H9 (cell line): ENCODE data around the gene ZNF335. TPM values are rescaled to one million over a fixed set of nuclear protein-coding genes. Genes with fewer than 3 reads are reported as not detected.
"Not testable (repeated sequence)": the region's sequence is repeated elsewhere in the genome, so short reads cannot be mapped to it uniquely, and the experiment has no call there.

Experiments used
- DNase-seq: peaks from one replicate; pipeline ENCODE4 v3.0.0-alpha.2; 2017
- H2AFZ ChIP-seq: one replicate; pipeline ENCODE4 v1.6.1; 2013; ENCODE audit warnings: mild to moderate bottlenecking, low read length, control low read depth, moderate library complexity
- H2AK5ac ChIP-seq: 2 replicates; pipeline ENCODE4 v1.6.1; 2013; ENCODE audit warnings: low read length, control low read depth, mixed read lengths; ENCODE audit not compliant: insufficient read length
- H2BK120ac ChIP-seq: one replicate; pipeline ENCODE4 v1.6.1; 2013; ENCODE audit warnings: low read depth, mild to moderate bottlenecking, low read length, control low read depth, inconsistent platforms; ENCODE audit not compliant: poor library complexity, severe bottlenecking
- H2BK12ac ChIP-seq: 2 replicates; pipeline ENCODE4 v1.6.1; 2013; ENCODE audit warnings: low read length, control low read depth, mixed read lengths, low read depth; ENCODE audit not compliant: insufficient read length
- H2BK15ac ChIP-seq: 2 replicates; pipeline ENCODE4 v1.6.1; 2013; ENCODE audit warnings: low read depth, low read length, control low read depth
- H2BK20ac ChIP-seq: one replicate; pipeline ENCODE4 v1.6.1; 2013; ENCODE audit warnings: low read depth, mild to moderate bottlenecking, low read length, control low read depth, inconsistent platforms; ENCODE audit not compliant: poor library complexity, severe bottlenecking
- H2BK5ac ChIP-seq: 2 replicates; pipeline ENCODE4 v1.6.1; 2013; ENCODE audit warnings: low read length, control low read depth, mixed read lengths; ENCODE audit not compliant: insufficient read length
- H3K14ac ChIP-seq: 2 replicates; pipeline ENCODE4 v1.6.1; 2013; ENCODE audit warnings: low read length, control low read depth; ENCODE audit not compliant: insufficient read depth
- H3K18ac ChIP-seq: 2 replicates; pipeline ENCODE4 v1.6.1; 2013; ENCODE audit warnings: low read depth, mild to moderate bottlenecking, mixed read lengths, low read length, control low read depth; ENCODE audit not compliant: insufficient read length
- H3K23ac ChIP-seq: 2 replicates; pipeline ENCODE4 v1.6.1; 2013; ENCODE audit warnings: low read length, control low read depth, mixed read lengths, low read depth; ENCODE audit not compliant: insufficient read length
- H3K23me2 ChIP-seq: 2 replicates; pipeline ENCODE4 v1.6.1; 2013; ENCODE audit warnings: low read depth, mild to moderate bottlenecking, mixed read lengths, low read length, control low read depth; ENCODE audit not compliant: insufficient read length, poor library complexity, severe bottlenecking
- H3K27ac ChIP-seq: 2 replicates; pipeline ENCODE4 v1.5.1; 2013; ENCODE audit warnings: low read length, control low read depth, mixed read lengths, low read depth; ENCODE audit not compliant: insufficient read length
- H3K27me3 ChIP-seq: 2 replicates; pipeline ENCODE4 v1.6.1; 2013; ENCODE audit warnings: low read length, control low read depth, inconsistent platforms; ENCODE audit not compliant: insufficient read depth
- H3K4ac ChIP-seq: 2 replicates; pipeline ENCODE4 v1.6.1; 2013; ENCODE audit warnings: low read depth, mild to moderate bottlenecking, control low read depth, inconsistent platforms, low read length, moderate library complexity
- H3K4me1 ChIP-seq: 2 replicates; pipeline ENCODE4 v1.6.1; 2013; ENCODE audit warnings: low read length, control low read depth, inconsistent platforms; ENCODE audit not compliant: insufficient read depth
- H3K4me2 ChIP-seq: 2 replicates; pipeline ENCODE4 v1.6.1; 2013; ENCODE audit warnings: low read length, control low read depth, mixed read lengths; ENCODE audit not compliant: insufficient read length, insufficient read depth
- H3K56ac ChIP-seq: 2 replicates; pipeline ENCODE4 v1.6.1; 2013; ENCODE audit warnings: low read depth, mild to moderate bottlenecking, mixed read lengths, low read length, control low read depth; ENCODE audit not compliant: insufficient read length
- H3K79me1 ChIP-seq: 2 replicates; pipeline ENCODE4 v1.6.1; 2013; ENCODE audit warnings: low read depth, mild to moderate bottlenecking, moderate library complexity, low read length, control low read depth, inconsistent platforms; ENCODE audit not compliant: insufficient read depth, poor library complexity, severe bottlenecking
- H3K79me2 ChIP-seq: 2 replicates; pipeline ENCODE4 v1.6.1; 2013; ENCODE audit warnings: low read length, control low read depth, inconsistent platforms; ENCODE audit not compliant: insufficient read depth
- H3K9ac ChIP-seq: 2 replicates; pipeline ENCODE4 v1.6.1; 2013; ENCODE audit warnings: low read length, control low read depth, mixed read lengths; ENCODE audit not compliant: insufficient read length; ENCODE audit errors: extremely low read depth
- H3K9me3 ChIP-seq: one replicate; pipeline ENCODE4 v1.6.1; 2013; ENCODE audit warnings: low read depth, low read length, inconsistent platforms; ENCODE audit not compliant: control insufficient read depth
- H3T11ph ChIP-seq: one replicate; pipeline ENCODE4 v1.6.1; 2013; ENCODE audit warnings: mild to moderate bottlenecking, low read length, control low read depth, inconsistent platforms
- H4K20me1 ChIP-seq: one replicate; pipeline ENCODE4 v1.6.1; 2013; ENCODE audit not compliant: control insufficient read depth, insufficient read length, insufficient read depth
- H4K5ac ChIP-seq: 2 replicates; pipeline ENCODE4 v1.6.1; 2013; ENCODE audit warnings: low read depth, mild to moderate bottlenecking, mixed read lengths, low read length, control low read depth; ENCODE audit not compliant: insufficient read length
- H4K8ac ChIP-seq: replicated peaks from 2 replicates; pipeline ENCODE4 v1.6.1; 2013; ENCODE audit warnings: low read length, control low read depth, mixed read lengths, low read depth; ENCODE audit not compliant: insufficient read length
- H4K91ac ChIP-seq: 2 replicates; pipeline ENCODE4 v1.6.1; 2013; ENCODE audit warnings: low read depth, mild to moderate bottlenecking, moderate library complexity, mixed read lengths, low read length, control low read depth; ENCODE audit not compliant: insufficient read length
- H3K27ac Mint-ChIP-seq, 3 experiments: 2 replicates in 2 of 3; 3 replicates in 1 of 3; pipeline ENCODE4 v1.8.0; 2020 to 2021; ENCODE audit warnings: mixed read lengths in 3 of 3, mild to moderate bottlenecking in 1 of 3, moderate library complexity in 1 of 3
- H3K27me3 Mint-ChIP-seq: 2 replicates; pipeline ENCODE4 v1.8.0; 2021; ENCODE audit warnings: low read depth, mild to moderate bottlenecking, moderate library complexity, mixed read lengths
- H3K36me3 Mint-ChIP-seq, 3 experiments: 2 replicates in 2 of 3; 3 replicates in 1 of 3; pipeline ENCODE4 v1.8.0; 2020 to 2021; ENCODE audit warnings: low read depth in 3 of 3, mixed read lengths in 3 of 3; ENCODE audit not compliant: insufficient read depth in 1 of 3
- H3K4me1 Mint-ChIP-seq, 2 experiments: 2 replicates each; pipeline ENCODE4 v1.8.0; 2020; ENCODE audit warnings: mixed read lengths in 2 of 2
- H3K4me3 Mint-ChIP-seq, 2 experiments: 2 replicates in 1 of 2; 3 replicates in 1 of 2; pipeline ENCODE4 v1.8.0; 2020 to 2021; ENCODE audit warnings: mild to moderate bottlenecking in 2 of 2, mixed read lengths in 2 of 2, moderate library complexity in 1 of 2
- H3K9me3 Mint-ChIP-seq, 2 experiments: 2 replicates in 1 of 2; 3 replicates in 1 of 2; pipeline ENCODE4 v1.8.0; 2020; ENCODE audit warnings: mild to moderate bottlenecking in 2 of 2, mixed read lengths in 2 of 2, moderate library complexity in 1 of 2
- WGBS: extraction: QIAGEN DNeasy Blood & Tissue Kit; methylation state at CpG from one replicate; pipeline ENCODE4 v1.1.7; 2013; ENCODE audit warnings: missing lambda C conversion rate, low lambda C conversion rate, mixed read lengths; ENCODE audit not compliant: insufficient read length; ENCODE audit errors: extremely low coverage; 5-methylcytosine and 5-hydroxymethylcytosine counted together
- total RNA-seq: library from RNA; stranded (reverse); gene quantifications from 2 replicates; pipeline ENCODE4 v1.2.1, GENCODE V29; 2021
- TF ChIP-seq, protein P1 (sequence below): fragments of 200-600 bp; sonication (generic); conservative IDR thresholded peaks from 3 replicates; pipeline ENCODE4 v1.8.0; 2021; ENCODE audit warnings: antibody characterized with exemption, mild to moderate bottlenecking

Gene ZNF335
- total RNA-seq, 1 experiment from 2014 or later, result 21.1 TPM

DNA sequence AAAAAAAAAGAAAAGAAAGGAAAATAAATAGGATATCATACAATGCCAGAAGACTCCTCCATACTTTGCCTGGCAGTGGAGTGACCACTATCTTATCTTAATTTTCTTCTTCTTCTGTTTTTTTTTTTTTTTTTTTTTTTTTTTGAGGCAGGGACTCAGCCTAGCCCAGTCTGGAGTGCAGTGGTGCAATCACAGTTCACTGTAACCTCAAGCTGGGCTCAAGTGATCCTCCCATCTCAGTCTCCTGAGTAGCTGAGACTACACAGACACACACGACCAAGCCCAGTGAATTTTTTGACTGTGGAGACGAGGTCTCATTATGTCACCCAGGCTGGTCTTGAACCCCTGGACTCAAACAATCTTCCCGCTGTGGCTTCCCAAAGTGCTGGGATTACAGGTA lies 19.6 kb upstream of the ZNF335 start:
- H3K4me1 Mint-ChIP-seq, result peaks cover 18 to 19% of the 10 kb centered on the region in 2 experiments
- Histone ChIP-seq H3K79me2 (no peaks in the 10 kb centered on the region), H2BK15ac (no peak overlapping the region), H2BK5ac (no peak overlapping the region), H3K27ac (no peak overlapping the region), H2AFZ (no peak overlapping the region), H3K4me2 (no peak overlapping the region), H4K91ac (no peak overlapping the region), H3K23me2 (no peaks in the 10 kb centered on the region), H4K20me1 (no peaks in the 10 kb centered on the region), H2AK5ac (no peak overlapping the region), H4K5ac (no peak overlapping the region), H4K8ac (no peak overlapping the region), H2BK120ac (no peak overlapping the region), H3K4ac (no peak overlapping the region), H3K4me1 (no peaks in the 10 kb centered on the region), H3K18ac (no peak overlapping the region), H3K9me3 (no peaks in the 10 kb centered on the region), H3K27me3 (no peaks in the 10 kb centered on the region), H3K23ac (no peak overlapping the region), H3K56ac (no peak overlapping the region), H2BK20ac (no peak overlapping the region), H3K14ac (no peak overlapping the region), H3K79me1 (no peaks in the 10 kb centered on the region), H3K9ac (no peak overlapping the region), H2BK12ac (no peak overlapping the region), H3T11ph (no peak overlapping the region)
- H3K27ac Mint-ChIP-seq, result no peak overlapping the region
- H3K27me3 Mint-ChIP-seq, result no peaks in the 10 kb centered on the region; the same call in 1 of the 2 replicates
- no peak overlapping the region for H3K4me3 Mint-ChIP-seq
- WGBS, result no CpG with 5 or more reads among the region's 3 CpGs
- H3K9me3 Mint-ChIP-seq, result no peaks in the 10 kb centered on the region
- H3K36me3 Mint-ChIP-seq, result no peaks in the 10 kb centered on the region
- TF ChIP-seq, protein P1, sequence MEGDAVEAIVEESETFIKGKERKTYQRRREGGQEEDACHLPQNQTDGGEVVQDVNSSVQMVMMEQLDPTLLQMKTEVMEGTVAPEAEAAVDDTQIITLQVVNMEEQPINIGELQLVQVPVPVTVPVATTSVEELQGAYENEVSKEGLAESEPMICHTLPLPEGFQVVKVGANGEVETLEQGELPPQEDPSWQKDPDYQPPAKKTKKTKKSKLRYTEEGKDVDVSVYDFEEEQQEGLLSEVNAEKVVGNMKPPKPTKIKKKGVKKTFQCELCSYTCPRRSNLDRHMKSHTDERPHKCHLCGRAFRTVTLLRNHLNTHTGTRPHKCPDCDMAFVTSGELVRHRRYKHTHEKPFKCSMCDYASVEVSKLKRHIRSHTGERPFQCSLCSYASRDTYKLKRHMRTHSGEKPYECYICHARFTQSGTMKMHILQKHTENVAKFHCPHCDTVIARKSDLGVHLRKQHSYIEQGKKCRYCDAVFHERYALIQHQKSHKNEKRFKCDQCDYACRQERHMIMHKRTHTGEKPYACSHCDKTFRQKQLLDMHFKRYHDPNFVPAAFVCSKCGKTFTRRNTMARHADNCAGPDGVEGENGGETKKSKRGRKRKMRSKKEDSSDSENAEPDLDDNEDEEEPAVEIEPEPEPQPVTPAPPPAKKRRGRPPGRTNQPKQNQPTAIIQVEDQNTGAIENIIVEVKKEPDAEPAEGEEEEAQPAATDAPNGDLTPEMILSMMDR, result no peak
- DNase-seq, result no peak

DNA sequence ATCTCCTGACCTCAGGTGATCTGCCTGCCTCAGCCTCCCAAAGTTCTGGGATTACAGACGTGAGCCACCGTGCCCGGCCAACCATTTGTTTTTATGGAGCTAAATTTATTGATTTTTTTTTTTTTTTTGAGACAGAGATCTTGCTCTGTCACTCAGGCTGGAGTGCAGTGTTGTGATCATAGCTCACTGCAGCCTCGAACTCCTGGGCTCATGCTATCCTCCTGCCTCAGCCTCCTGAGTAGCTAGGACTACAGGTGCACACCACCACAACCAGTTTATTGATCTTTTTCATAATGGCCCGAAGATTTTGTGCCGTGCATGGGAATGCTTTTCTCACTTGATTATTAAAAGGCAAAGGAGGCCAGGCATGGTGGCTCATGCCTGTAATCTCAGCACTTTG lies 16.8 kb upstream of the ZNF335 start:
- not testable (repeated sequence) for H3K23ac ChIP-seq, H3K27me3 ChIP-seq, H3K56ac ChIP-seq, H4K8ac ChIP-seq, H3K18ac ChIP-seq, H3K9ac ChIP-seq, H4K91ac ChIP-seq, H3K14ac ChIP-seq, H2AFZ ChIP-seq, H2BK12ac ChIP-seq, H3K79me1 ChIP-seq, H3K9me3 ChIP-seq, H3K4me2 ChIP-seq, H4K20me1 ChIP-seq, H3K79me2 ChIP-seq, H2AK5ac ChIP-seq, DNase-seq, H3K27me3 Mint-ChIP-seq, H2BK15ac ChIP-seq, H3K36me3 Mint-ChIP-seq, H3K4ac ChIP-seq, H3K4me1 ChIP-seq, H3K4me3 Mint-ChIP-seq, H2BK20ac ChIP-seq, H3K27ac ChIP-seq, H2BK5ac ChIP-seq, H3K23me2 ChIP-seq, H4K5ac ChIP-seq, H3K4me1 Mint-ChIP-seq, H3K27ac Mint-ChIP-seq, H3T11ph ChIP-seq, H3K9me3 Mint-ChIP-seq, H2BK120ac ChIP-seq
- no CpG with 5 or more reads among the region's 6 CpGs for WGBS
